Measurements from ENCODE around the gene BRD2.
A peak's percentile ranks its signal among the peaks of the same experiment; 100 is the strongest.
"Not testable (repeated sequence)": the region's sequence is repeated elsewhere in the genome, so short reads cannot be mapped to it uniquely, and the experiment has no call there.

The BRD2 gene

GRCh38 chr6:32968093-32968866, at the start of gene BRD2:
TSS of gene BRD2 (plus strand) at chr6:32968594. CDS start at chr6:32972899, 4,305 bp downstream.
- peak; percentile 93 to 99 (median 96) for DNase-seq
- intact Hi-C loops (cut with DNase I) = loop anchor here (5.0 kb wide), 2 partner anchors 36 to 81 kb away; no protein-coding TSS in a partner anchor

- intact Hi-C loops (cut with DNase I) = no loop called here
- DNase-seq = no peak
Observed at GRCh38 chr6:32920715-32921114, 47.7 kb upstream of the BRD2 start.

GRCh38 chr6:32922083-32922482, 46.3 kb upstream of the BRD2 start:
- intact Hi-C loops (cut with DNase I) = no loop called here
- DNase-seq = no peak

- intact Hi-C loops (cut with DNase I) = loop anchor here (5.0 kb wide), 1 partner anchor 36 kb away; the partner anchor contains the start of gene BRD2
- DNase-seq = no peak
Observed at GRCh38 chr6:32931211-32931610, 37.2 kb upstream of the BRD2 start.

GRCh38 chr6:32932132-32932868, 36.1 kb upstream of the BRD2 start:
- DNase-seq = no peak
- intact Hi-C loops (cut with DNase I) = loop anchor here (2.0 to 5.0 kb wide), 2 partner anchors 35 to 45 kb away; partner anchors contain the start of gene BRD2

GRCh38 chr6:32933661-32934085, 34.7 kb upstream of the BRD2 start:
- intact Hi-C loops (cut with DNase I) = loop anchor here (1.0 to 5.0 kb wide), 3 partner anchors 34 to 51 kb away; partner anchors contain the start of gene BRD2
- peak in 9 of 10 donors; percentile 36 to 91 (median 77) for DNase-seq

- no peak for DNase-seq
- intact Hi-C loops (cut with DNase I) = no loop called here
Observed at GRCh38 chr6:32935551-32936238, 32.7 kb upstream of the BRD2 start.

- intact Hi-C loops (cut with DNase I) = no loop called here
- DNase-seq = no peak
Observed at GRCh38 chr6:32936239-32937152, 31.9 kb upstream of the BRD2 start.

- intact Hi-C loops (cut with DNase I) = no loop called here
- DNase-seq = peak in 1 of 10 donors; percentile 3
Observed at GRCh38 chr6:32937230-32937633, 31.2 kb upstream of the BRD2 start.

GRCh38 chr6:32938494-32938893, 29.9 kb upstream of the BRD2 start:
- DNase-seq = no peak
- intact Hi-C loops (cut with DNase I) = no loop called here

- peak in 4 of 10 donors; percentile 19 to 56 (median 29) for DNase-seq
- intact Hi-C loops (cut with DNase I) = no loop called here
Observed at GRCh38 chr6:32940656-32941213, 27.7 kb upstream of the BRD2 start, which contains the start of gene HLA-DMB. TSS of gene HLA-DMB (minus strand) at chr6:32941028. CDS start at chr6:32940807, 221 bp downstream.

- intact Hi-C loops (cut with DNase I) = no loop called here
- no peak for DNase-seq
Observed at GRCh38 chr6:32941214-32941768, 27.1 kb upstream of the BRD2 start.

GRCh38 chr6:32942555-32943123, 25.8 kb upstream of the BRD2 start:
- DNase-seq; intact Hi-C loops (cut with DNase I): not testable (repeated sequence)

GRCh38 chr6:32943864-32944649, 24.3 kb upstream of the BRD2 start:
- DNase-seq = no peak
- intact Hi-C loops (cut with DNase I) = no loop called here

GRCh38 chr6:32945108-32945760, 23.2 kb upstream of the BRD2 start:
- intact Hi-C loops (cut with DNase I) = no loop called here
- no peak for DNase-seq

- no peak for DNase-seq
- intact Hi-C loops (cut with DNase I) = no loop called here
Observed at GRCh38 chr6:32945953-32946352, 22.4 kb upstream of the BRD2 start.

GRCh38 chr6:32946893-32947292, 21.5 kb upstream of the BRD2 start:
- intact Hi-C loops (cut with DNase I) = no loop called here
- DNase-seq = no peak
